GM12875 (cell line): ENCODE results near the gene CTIF.

Source experiments
- H3K4me3 ChIP-seq: one replicate; pipeline ENCODE4 v1.5.1; 2011; ENCODE audit warnings: low read depth, low read length, control low read depth
- CTCF ChIP-seq: IDR thresholded peaks from 2 replicates; pipeline ENCODE4 v1.5.1; 2011; ENCODE audit warnings: low read depth, mild to moderate bottlenecking, control low read depth, inconsistent platforms, low read length, moderate library complexity, borderline replicate concordance; ENCODE audit not compliant: insufficient read depth

The CTIF gene

DNA sequence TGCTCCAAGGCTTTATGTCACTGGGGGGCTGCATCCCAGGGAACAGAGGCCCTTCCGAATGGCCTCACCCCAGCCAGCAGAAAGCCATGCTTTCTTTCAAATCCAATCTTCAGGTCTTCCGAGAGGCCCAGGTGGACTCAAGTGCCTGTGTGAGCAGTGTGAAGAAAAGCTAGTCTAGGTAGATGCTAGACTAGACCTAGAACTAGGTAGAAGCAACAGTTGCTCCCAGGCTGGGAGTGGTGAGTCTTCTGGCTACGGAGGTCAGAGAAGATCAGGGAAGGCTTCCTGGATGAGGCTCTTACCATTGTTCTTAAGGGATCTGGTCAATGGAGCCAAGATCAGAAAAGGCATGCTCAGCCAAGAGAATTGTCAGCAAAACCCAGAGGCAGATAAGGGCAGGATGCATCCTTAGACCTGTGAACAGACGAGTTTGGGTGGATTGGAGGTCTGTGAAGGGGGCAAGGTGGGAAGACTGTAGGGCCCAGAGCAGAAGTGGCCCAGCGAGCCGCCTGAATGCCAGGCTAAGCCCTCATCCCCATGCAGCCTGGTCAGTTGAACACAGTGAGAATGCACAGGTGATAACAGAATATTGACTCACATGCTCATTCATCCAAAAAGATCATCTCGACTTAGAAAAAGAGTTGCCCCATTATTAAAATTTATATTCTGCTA, 301.1 kb downstream of the CTIF start:
- H3K4me3 ChIP-seq = no peak overlapping the region
- no peak for TF ChIP-seq CTCF

DNA sequence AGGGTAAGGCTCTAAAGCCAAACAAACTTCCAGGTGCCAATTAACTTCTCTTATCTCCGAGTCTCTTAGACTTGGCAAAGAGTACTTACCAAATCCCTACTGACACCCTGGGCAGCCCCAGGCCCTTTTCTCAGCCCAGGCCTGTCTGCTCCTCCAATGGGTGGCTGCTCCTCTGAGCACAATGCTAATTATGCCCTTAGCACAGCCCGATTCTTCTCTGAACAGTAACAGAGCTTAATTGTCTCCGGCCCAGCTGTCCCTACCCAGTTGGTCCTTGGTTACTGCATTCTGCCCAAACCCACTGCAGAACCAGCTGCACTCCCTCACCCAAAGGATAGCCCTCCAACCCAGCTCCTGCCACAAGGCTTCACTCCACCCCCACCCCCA, 301.7 kb downstream of the CTIF start:
- TF ChIP-seq CTCF = no peak
- no peak overlapping the region for H3K4me3 ChIP-seq

GRCh38 chr18:48841381-48842258, 302.8 kb downstream of the CTIF start:
- TF ChIP-seq CTCF = no peak
- no peak overlapping the region for H3K4me3 ChIP-seq

GRCh38 chr18:48842259-48843061, 303.6 kb downstream of the CTIF start:
- no peak for TF ChIP-seq CTCF
- no peak overlapping the region for H3K4me3 ChIP-seq

- no peak for TF ChIP-seq CTCF
- H3K4me3 ChIP-seq = no peak overlapping the region
Measured at GRCh38 chr18:48843162-48843561, 304.3 kb downstream of the CTIF start.

DNA sequence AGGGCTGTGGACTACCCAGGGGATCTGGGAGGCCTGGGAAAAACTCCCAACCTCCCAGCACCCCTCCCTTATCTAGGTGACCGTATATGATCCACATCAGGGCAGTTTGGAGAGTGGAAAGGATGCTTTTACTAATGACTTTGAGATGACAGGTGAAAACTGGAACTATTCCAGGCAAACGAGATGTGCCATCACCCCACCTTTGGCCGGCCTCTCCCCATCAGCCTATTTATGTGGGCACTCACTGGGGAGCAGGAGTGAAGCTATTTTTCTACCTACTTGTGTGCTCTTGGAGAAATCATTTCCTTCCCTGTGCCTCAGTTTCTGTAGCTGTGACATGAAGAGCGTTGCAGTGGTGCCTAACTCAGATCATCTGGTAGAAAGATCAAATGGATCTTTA, 304.8 kb downstream of the CTIF start:
- no peak for TF ChIP-seq CTCF

More for the DNA sequence above, 304.8 kb downstream of the CTIF start:
- H3K4me3 ChIP-seq = no peak overlapping the region
